ENCODE data around the gene TMEM9B.

The TMEM9B gene

GRCh38 chr11:8959546-8960166 lies 4.6 kb downstream of the TMEM9B start:
- DNase-seq (ENCODE audit: low read depth), result peak; percentile 65
- H3K4me3 ChIP-seq (ENCODE audit: low read length), result no peak overlapping the region
- TF ChIP-seq CTCF (conservative IDR thresholded peaks at IDR 0.05; ENCODE audit: low read depth, low read length), result peak; percentile 75

- no peak for DNase-seq (ENCODE audit: low read depth)
- TF ChIP-seq CTCF (conservative IDR thresholded peaks at IDR 0.05; ENCODE audit: low read depth, low read length), result no peak
- no peak overlapping the region for H3K4me3 ChIP-seq (ENCODE audit: low read length)
These were observed 7.4 kb downstream of the TMEM9B start for GRCh38 chr11:8956860-8957259.

GRCh38 chr11:8948886-8949285 lies 15.4 kb downstream of the TMEM9B start:
- TF ChIP-seq CTCF (conservative IDR thresholded peaks at IDR 0.05; ENCODE audit: low read depth, low read length), result no peak
- no peak overlapping the region for H3K4me3 ChIP-seq (ENCODE audit: low read length)
- no peak for DNase-seq (ENCODE audit: low read depth)

- no peak for DNase-seq (ENCODE audit: low read depth)
- no peak overlapping the region for H3K4me3 ChIP-seq (ENCODE audit: low read length)
- TF ChIP-seq CTCF (conservative IDR thresholded peaks at IDR 0.05; ENCODE audit: low read depth, low read length), result no peak
These were observed 16.9 kb downstream of the TMEM9B start for GRCh38 chr11:8947230-8947943.

GRCh38 chr11:8942518-8943066 lies 21.6 kb downstream of the TMEM9B start, which contains the start of gene ASCL3:
ASCL3 (minus strand) TSS chr11:8943016; CDS start chr11:8938161, 4,855 bp downstream.
- no peak for TF ChIP-seq CTCF (conservative IDR thresholded peaks at IDR 0.05; ENCODE audit: low read depth, low read length)
- no peak for DNase-seq (ENCODE audit: low read depth)
- no peak within 1 kb of the TSS for H3K4me3 ChIP-seq (ENCODE audit: low read length)

- no peak for TF ChIP-seq CTCF (conservative IDR thresholded peaks at IDR 0.05; ENCODE audit: low read depth, low read length)
- no peak overlapping the region for H3K4me3 ChIP-seq (ENCODE audit: low read length)
- DNase-seq (ENCODE audit: low read depth), result no peak
These were observed 22.7 kb downstream of the TMEM9B start for GRCh38 chr11:8941341-8942103.

Data from retinal pigment epithelial cell (primary cell).